ENCODE data around the gene THPO.
A peak's percentile ranks its signal among the peaks of the same experiment; 100 is the strongest.

THPO gene

GRCh38 chr3:184384856-184385422 is 6.9 kb upstream of the THPO start:
- no peak for DNase-seq (ENCODE audit: low spot score)

GRCh38 chr3:184384342-184384741 is 6.3 kb upstream of the THPO start:
- DNase-seq (ENCODE audit: low spot score), result no peak

GRCh38 chr3:184383033-184383740 is 5.2 kb upstream of the THPO start:
- DNase-seq (ENCODE audit: low spot score), result no peak

- DNase-seq (ENCODE audit: low spot score), result no peak
Measured at GRCh38 chr3:184382326-184383032, 4.5 kb upstream of the THPO start.

GRCh38 chr3:184381261-184382224 is 3.5 kb upstream of the THPO start:
- no peak for DNase-seq (ENCODE audit: low spot score)

- DNase-seq (ENCODE audit: low spot score), result no peak
Measured at GRCh38 chr3:184380627-184381260, 2.7 kb upstream of the THPO start.

GRCh38 chr3:184380185-184380626 is 2.2 kb upstream of the THPO start:
- peak; percentile 43 for DNase-seq (ENCODE audit: low spot score)

- DNase-seq (ENCODE audit: low spot score), result no peak
Measured at GRCh38 chr3:184379358-184380184, 1.6 kb upstream of the THPO start, which contains the start of gene CHRD. TSS of gene CHRD (plus strand) at chr3:184380054. CDS start at chr3:184380319, 265 bp downstream.

GRCh38 chr3:184378651-184379357 is 797 bp upstream of the THPO start:
- no peak for DNase-seq (ENCODE audit: low spot score)

GRCh38 chr3:184377374-184377773 is 633 bp downstream of the THPO start:
- no peak for DNase-seq (ENCODE audit: low spot score)

GRCh38 chr3:184375747-184376461 is 2.1 kb downstream of the THPO start:
- DNase-seq (ENCODE audit: low spot score), result no peak

GRCh38 chr3:184373422-184373821 is 4.6 kb downstream of the THPO start:
- DNase-seq (ENCODE audit: low spot score), result peak; percentile 36

- no peak for DNase-seq (ENCODE audit: low spot score)
Measured at GRCh38 chr3:184372911-184373310, 5.1 kb downstream of the THPO start.

GRCh38 chr3:184372296-184372821 is 5.6 kb downstream of the THPO start:
- DNase-seq (ENCODE audit: low spot score), result no peak

- DNase-seq (ENCODE audit: low spot score), result peak; percentile 84
Measured at GRCh38 chr3:184371570-184372018, 6.4 kb downstream of the THPO start.

GRCh38 chr3:184368586-184369183 is 9.3 kb downstream of the THPO start:
- DNase-seq (ENCODE audit: low spot score), result no peak

GRCh38 chr3:184368116-184368515 is 9.9 kb downstream of the THPO start:
- no peak for DNase-seq (ENCODE audit: low spot score)

- DNase-seq (ENCODE audit: low spot score), result no peak
Measured at GRCh38 chr3:184366619-184367289, 11.3 kb downstream of the THPO start.
